ENCODE data around the gene KIF17.

DNA sequence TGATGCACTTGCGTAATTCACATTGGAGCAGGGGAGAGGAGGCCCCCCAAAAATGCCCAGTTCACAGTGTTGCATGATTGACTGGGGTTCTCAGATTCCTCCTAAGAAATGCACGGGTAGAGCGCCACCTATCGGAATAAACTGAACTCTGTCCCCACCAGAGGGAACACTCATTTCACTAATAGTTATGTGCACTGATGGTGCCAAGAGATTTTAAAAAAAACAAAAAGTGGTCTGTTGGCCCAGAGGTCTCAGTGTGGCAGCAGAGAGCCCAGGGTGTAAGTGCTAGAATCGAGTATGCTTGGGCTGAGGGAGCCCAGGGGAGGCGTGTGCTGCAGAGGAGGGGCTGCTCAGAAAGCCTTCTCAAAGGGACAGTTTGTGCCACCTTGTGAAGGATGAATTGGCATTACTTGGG lies 77.6 kb downstream of the KIF17 start:
- no peak for TF ChIP-seq FOS (IDR thresholded peaks at IDR 0.05; ENCODE audit: low read depth, low read length)
- TF ChIP-seq SMC3 (IDR thresholded peaks at IDR 0.05; ENCODE audit: low read depth, low read length), result peak; percentile 89
- no peak for TF ChIP-seq POLR2A (IDR thresholded peaks at IDR 0.05; ENCODE audit: low read depth, low read length)
- TF ChIP-seq MXI1 (IDR thresholded peaks at IDR 0.05; ENCODE audit: borderline replicate concordance, low read depth, low read length), result no peak
- TF ChIP-seq CHD1 (IDR thresholded peaks at IDR 0.05; ENCODE audit: low read depth, low read length), result no peak
- TF ChIP-seq, protein P1, sequence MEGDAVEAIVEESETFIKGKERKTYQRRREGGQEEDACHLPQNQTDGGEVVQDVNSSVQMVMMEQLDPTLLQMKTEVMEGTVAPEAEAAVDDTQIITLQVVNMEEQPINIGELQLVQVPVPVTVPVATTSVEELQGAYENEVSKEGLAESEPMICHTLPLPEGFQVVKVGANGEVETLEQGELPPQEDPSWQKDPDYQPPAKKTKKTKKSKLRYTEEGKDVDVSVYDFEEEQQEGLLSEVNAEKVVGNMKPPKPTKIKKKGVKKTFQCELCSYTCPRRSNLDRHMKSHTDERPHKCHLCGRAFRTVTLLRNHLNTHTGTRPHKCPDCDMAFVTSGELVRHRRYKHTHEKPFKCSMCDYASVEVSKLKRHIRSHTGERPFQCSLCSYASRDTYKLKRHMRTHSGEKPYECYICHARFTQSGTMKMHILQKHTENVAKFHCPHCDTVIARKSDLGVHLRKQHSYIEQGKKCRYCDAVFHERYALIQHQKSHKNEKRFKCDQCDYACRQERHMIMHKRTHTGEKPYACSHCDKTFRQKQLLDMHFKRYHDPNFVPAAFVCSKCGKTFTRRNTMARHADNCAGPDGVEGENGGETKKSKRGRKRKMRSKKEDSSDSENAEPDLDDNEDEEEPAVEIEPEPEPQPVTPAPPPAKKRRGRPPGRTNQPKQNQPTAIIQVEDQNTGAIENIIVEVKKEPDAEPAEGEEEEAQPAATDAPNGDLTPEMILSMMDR (conservative IDR thresholded peaks at IDR 0.05; ENCODE audit: low read depth, low read length), result peak; percentile 82
- TF ChIP-seq, protein P2, sequence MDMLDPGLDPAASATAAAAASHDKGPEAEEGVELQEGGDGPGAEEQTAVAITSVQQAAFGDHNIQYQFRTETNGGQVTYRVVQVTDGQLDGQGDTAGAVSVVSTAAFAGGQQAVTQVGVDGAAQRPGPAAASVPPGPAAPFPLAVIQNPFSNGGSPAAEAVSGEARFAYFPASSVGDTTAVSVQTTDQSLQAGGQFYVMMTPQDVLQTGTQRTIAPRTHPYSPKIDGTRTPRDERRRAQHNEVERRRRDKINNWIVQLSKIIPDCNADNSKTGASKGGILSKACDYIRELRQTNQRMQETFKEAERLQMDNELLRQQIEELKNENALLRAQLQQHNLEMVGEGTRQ (IDR thresholded peaks at IDR 0.05; ENCODE audit: low read depth, low read length), result no peak

Data from IMR-90 (cell line).